Endothelial cell of umbilical vein (primary cell): ENCODE data around the gene KRTAP4-3. TPM values are rescaled to one million over a fixed set of nuclear protein-coding genes. Genes with fewer than 3 reads are reported as not detected.
"Not testable (repeated sequence)": the region's sequence is repeated elsewhere in the genome, so short reads cannot be mapped to it uniquely, and the experiment has no call there.

Experiments
- BruUV-seq: library from RNA; stranded (reverse); fragments of 400-500 nt; replicated peaks from 2 replicates; lab custom pipeline; 2021; lab: Mats Ljungman, UMichigan
- CTCF ChIA-PET: fragments of 300-600, 350-600 bp; sonication (Branson Sonifier 250); formaldehyde crosslinking; loops from one replicate; lab custom pipeline; 2021; ENCODE audit warnings: antibody characterized with exemption, inconsistent platforms; lab: Charles Lee
- POLR2A ChIA-PET: fragments of 300-600, 350-600 bp; sonication (Branson Sonifier 250); formaldehyde crosslinking; loops from one replicate; lab custom pipeline; 2021; ENCODE audit warnings: antibody characterized with exemption, inconsistent platforms; lab: Charles Lee
- DNase-seq: peaks from one replicate; pipeline ENCODE4 v3.0.0-alpha.2; 2011; ENCODE audit warnings: low read depth, low spot score
- FAIRE-seq: peaks from 2 replicates; lab custom pipeline; 2011; peaks lifted over from hg19 to GRCh38; lab: Jason Lieb, UNC
- H2AFZ ChIP-seq: 2 replicates; pipeline ENCODE4 v1.6.0; 2012; ENCODE audit warnings: low read depth, low read length, control low read depth, inconsistent platforms
- H3K27ac ChIP-seq: 2 replicates; pipeline ENCODE4 v1.5.1; 2011; ENCODE audit warnings: low read depth, mild to moderate bottlenecking, control low read depth, low read length, moderate library complexity; ENCODE audit not compliant: insufficient read depth
- H3K27me3 ChIP-seq, 2 experiments: 2 replicates each; pipeline versions ENCODE4 v1.6.0 to v1.6.1; 2011; ENCODE audit warnings: low read length in 2 of 2, mixed read lengths in 1 of 2; ENCODE audit not compliant: control insufficient read depth in 2 of 2, insufficient read depth in 2 of 2
- H3K36me3 ChIP-seq, 2 experiments: 2 replicates in 1 of 2; 3 replicates in 1 of 2; pipeline ENCODE4 v1.5.1; 2011; ENCODE audit warnings: low read length in 2 of 2, mild to moderate bottlenecking in 1 of 2, moderate library complexity in 1 of 2; ENCODE audit not compliant: control insufficient read depth in 2 of 2, insufficient read depth in 2 of 2; ENCODE audit errors: extremely low read depth in 1 of 2
- H3K4me1 ChIP-seq: 3 replicates; pipeline ENCODE4 v1.5.1; 2011; ENCODE audit warnings: mild to moderate bottlenecking, low read length; ENCODE audit not compliant: control insufficient read depth, insufficient read depth; ENCODE audit errors: extremely low read depth
- H3K4me2 ChIP-seq: 2 replicates; pipeline ENCODE4 v1.6.1; 2011; ENCODE audit warnings: low read length, control low read depth, mixed read lengths; ENCODE audit not compliant: insufficient read depth
- H3K4me3 ChIP-seq, 3 experiments: fragments of 200-600 bp in 1 of 3; sonication (generic), shearing (Covaris generic) in 1 of 3; replicated peaks in 1 of 3; 2 replicates each; pipeline ENCODE4 v1.5.1; 2011 to 2016; ENCODE audit warnings: control low read depth in 3 of 3, low read length in 3 of 3, mild to moderate bottlenecking in 2 of 3, inconsistent platforms in 1 of 3, low read depth in 1 of 3, moderate library complexity in 1 of 3; ENCODE audit not compliant: insufficient read depth in 1 of 3
- H3K79me2 ChIP-seq: 2 replicates; pipeline ENCODE4 v1.6.0; 2012; ENCODE audit warnings: low read length, inconsistent platforms; ENCODE audit not compliant: control insufficient read depth, insufficient read depth
- H3K9ac ChIP-seq: replicated peaks from 2 replicates; pipeline ENCODE3; 2011; ENCODE audit warnings: low read length, control low read depth; ENCODE audit not compliant: insufficient read depth; ENCODE audit errors: extremely low read depth
- H3K9me1 ChIP-seq: replicated peaks from 3 replicates; pipeline ENCODE4 v1.6.0; 2011; ENCODE audit warnings: mild to moderate bottlenecking, low read length; ENCODE audit not compliant: control insufficient read depth, insufficient read depth; ENCODE audit errors: extremely low read depth
- H3K9me3 ChIP-seq: replicated peaks from 2 replicates; pipeline ENCODE4 v1.5.1; 2012; ENCODE audit warnings: low read length, inconsistent platforms; ENCODE audit not compliant: control insufficient read depth, insufficient read depth
- H4K20me1 ChIP-seq: replicated peaks from 2 replicates; pipeline ENCODE3; 2011; ENCODE audit warnings: mild to moderate bottlenecking, low read length; ENCODE audit not compliant: control insufficient read depth, insufficient read depth; ENCODE audit errors: extremely low read depth
- CTCF ChIP-seq, 2 donors: IDR thresholded peaks; 1 replicate in 1 of 2; 2 replicates in 1 of 2; pipeline ENCODE4 v1.5.1; 2011; ENCODE audit warnings: low read length in 2 of 2, mild to moderate bottlenecking in 2 of 2, moderate library complexity in 2 of 2, control low read depth in 1 of 2, inconsistent platforms in 1 of 2, low read depth in 1 of 2; ENCODE audit not compliant: insufficient read depth in 1 of 2; ENCODE audit errors: extremely low read depth in 1 of 2
- EZH2 ChIP-seq: IDR thresholded peaks from 2 replicates; pipeline ENCODE4 v1.6.1; 2012; ENCODE audit warnings: borderline replicate concordance, low read depth, mild to moderate bottlenecking, moderate library complexity, low read length, inconsistent platforms; ENCODE audit not compliant: severe bottlenecking
- FOS ChIP-seq: IDR thresholded peaks from 2 replicates; pipeline ENCODE4 v1.6.1; 2011; ENCODE audit warnings: mild to moderate bottlenecking, low read length, moderate library complexity, borderline replicate concordance; ENCODE audit not compliant: insufficient read depth
- GATA2 ChIP-seq: IDR thresholded peaks from 2 replicates; pipeline ENCODE4 v1.7.0; 2011; ENCODE audit warnings: low read depth, mild to moderate bottlenecking, moderate library complexity, mixed read lengths, low read length; ENCODE audit not compliant: insufficient read length, insufficient read depth
- JUN ChIP-seq: IDR thresholded peaks from 2 replicates; pipeline ENCODE4 v1.6.1; 2011; ENCODE audit warnings: borderline replicate concordance, low read depth; ENCODE audit not compliant: insufficient read length, insufficient read depth
- MAX ChIP-seq: IDR thresholded peaks from 2 replicates; pipeline ENCODE4 v1.6.1; 2011; ENCODE audit not compliant: insufficient read depth, insufficient read length
- MYC ChIP-seq: IDR thresholded peaks from one replicate; pipeline ENCODE4 v1.6.1; 2011; ENCODE audit warnings: mild to moderate bottlenecking, low read depth, low read length
- POLR2A ChIP-seq: IDR thresholded peaks from 2 replicates; pipeline ENCODE4 v1.6.1; 2012; ENCODE audit warnings: low read depth, mild to moderate bottlenecking, control low read depth, low read length
- POLR2AphosphoS5 ChIP-seq: IDR thresholded peaks from 2 replicates; pipeline ENCODE4 v1.6.1; 2012; ENCODE audit warnings: low read depth, mild to moderate bottlenecking, control low read depth, low read length, moderate library complexity; ENCODE audit not compliant: insufficient read depth
- dilution Hi-C: fragments of 300-500 bp; cut with MboI; formaldehyde crosslinking; loops from one replicate; pipeline ENCODE4 v1.15.0; 2019; ENCODE audit warnings: low sequenced_read_pairs; ENCODE audit not compliant: extremely low pct_ligation_motif_present
- intact Hi-C: fragments of 100-400 bp; cut with micrococcal nuclease; formaldehyde crosslinking; loops from one replicate; pipeline ENCODE4 v1.10.0; 2022
- polyA plus RNA-seq, 4 experiments: library from polyadenylated mRNA; depleted of rRNA in 3 of 4; stranded (reverse) in 3 of 4; unstranded in 1 of 4; fragments of >200 nt; gene quantifications; 2 replicates each; pipeline versions ENCODE4 v1.2.1 to v1.2.3, GENCODE V29; 2011 to 2012; ENCODE audit warnings: missing spikeins in 1 of 4
- total RNA-seq: library from RNA; stranded (reverse); gene quantifications from 2 replicates; pipeline ENCODE4 v1.2.3, GENCODE V29; 2021

KRTAP4-3 gene
- total and polyA plus RNA-seq, 2 donors (not counting 3 experiments of a cell fraction or from before 2014, with no cell fraction given): not detected

GRCh38 chr17:41119696-41120690 lies 48.0 kb downstream of the KRTAP4-3 start:
- H3K9me1 ChIP-seq, H3K4me1 ChIP-seq, H3K79me2 ChIP-seq, H3K36me3 ChIP-seq, BruUV-seq, CTCF ChIA-PET, H3K4me3 ChIP-seq, H3K9me3 ChIP-seq, H3K27ac ChIP-seq, H3K27me3 ChIP-seq, POLR2A ChIA-PET, intact Hi-C loops, H4K20me1 ChIP-seq, dilution Hi-C loops, H3K9ac ChIP-seq, H2AFZ ChIP-seq: not testable (repeated sequence)
- DNase-seq: peak; percentile 56
- peak; percentile 67 for FAIRE-seq
- H3K4me2 ChIP-seq: peak overlapping the region; percentile 35

GRCh38 chr17:41118721-41119120 lies 49.3 kb downstream of the KRTAP4-3 start:
- ChIA-PET POLR2A (no interaction called here), CTCF (no interaction called here)
- BruUV-seq: no TSS peak
- FAIRE-seq (no peak), DNase-seq (no peak)
- intact Hi-C loops (no loop called here), dilution Hi-C loops (no loop called here)
- Histone ChIP-seq H3K4me1 (peaks cover 3% of the 10 kb centered on the region), H3K4me3 (no peak overlapping the region), H3K9me1 (no peaks in the 10 kb centered on the region), H3K27me3 (peaks cover 0 to 3% of the 10 kb centered on the region in 2 experiments), H3K9me3 (no peaks in the 10 kb centered on the region), H2AFZ (no peak overlapping the region), H3K9ac (no peak overlapping the region), H3K4me2 (no peak overlapping the region), H4K20me1 (no peaks in the 10 kb centered on the region), H3K36me3 (no peaks in the 10 kb centered on the region), H3K27ac (no peak overlapping the region), H3K79me2 (no peaks in the 10 kb centered on the region)
- TF ChIP-seq CTCF (IDR thresholded peaks at IDR 0.05; ENCODE audit: extremely low read depth in 1 of 2, insufficient read depth in 1 of 2, low read depth in 1 of 2, low read length in 2 of 2) (no peak), MYC (no peak), FOS (no peak), EZH2 (no peak), POLR2A (no peak), POLR2AphosphoS5 (no peak), GATA2 (no peak), JUN (no peak), MAX (no peak)
